ENCODE data around the gene COL23A1.
A peak's percentile ranks its signal among the peaks of the same experiment; 100 is the strongest.

Gene COL23A1

GRCh38 chr5:178232124-178232919, 357.9 kb downstream of the COL23A1 start, which contains the start of gene PHYKPL:
Gene PHYKPL (minus strand): TSS chr5:178232802. CDS start chr5:178232550, 252 bp downstream.
- Histone ChIP-seq H3K4me2 (ENCODE audit: low read depth, low read length) (peak within 1 kb of the TSS; percentile 93), H3K9me2 (replicated peaks; ENCODE audit: insufficient read depth, low read length) (no peaks in the 10 kb centered on the region), H3K79me2 (ENCODE audit: low read length) (peaks cover 27% of the 10 kb centered on the region), H3K4me1 (ENCODE audit: low read length) (peaks cover 17% of the 10 kb centered on the region), H3K9me3 (replicated peaks; ENCODE audit: insufficient read depth, low read length) (no peaks in the 10 kb centered on the region), H3K36me3 (replicated peaks; ENCODE audit: insufficient read depth, low read length) (no peaks in the 10 kb centered on the region), H3K9ac (ENCODE audit: low read length) (peak within 1 kb of the TSS; percentile 86), H4K20me1 (ENCODE audit: insufficient read depth, low read length) (no peaks in the 10 kb centered on the region), H3K27ac (ENCODE audit: low read length) (peak within 1 kb of the TSS; percentile 40; the same call in 1 of the 2 replicates), H2AFZ (ENCODE audit: low read length) (peak within 1 kb of the TSS; percentile 96), H3F3A (ENCODE audit: insufficient read depth, low read length) (peaks cover 10% of the 10 kb centered on the region; the same call in 1 of the 2 replicates), H3K4me3 (ENCODE audit: low read length) (peak within 1 kb of the TSS; percentile 97), H3K27me3 (replicated peaks; ENCODE audit: insufficient read depth, low read length) (no peaks in the 10 kb centered on the region)
- TF ChIP-seq EZH2 (optimal IDR thresholded peaks at IDR 0.05; ENCODE audit: low read depth, low read length) (no peak), EZH2phosphoT487 (IDR thresholded peaks at IDR 0.05; ENCODE audit: low read length) (no peak)
- TF ChIP-seq, protein P1, sequence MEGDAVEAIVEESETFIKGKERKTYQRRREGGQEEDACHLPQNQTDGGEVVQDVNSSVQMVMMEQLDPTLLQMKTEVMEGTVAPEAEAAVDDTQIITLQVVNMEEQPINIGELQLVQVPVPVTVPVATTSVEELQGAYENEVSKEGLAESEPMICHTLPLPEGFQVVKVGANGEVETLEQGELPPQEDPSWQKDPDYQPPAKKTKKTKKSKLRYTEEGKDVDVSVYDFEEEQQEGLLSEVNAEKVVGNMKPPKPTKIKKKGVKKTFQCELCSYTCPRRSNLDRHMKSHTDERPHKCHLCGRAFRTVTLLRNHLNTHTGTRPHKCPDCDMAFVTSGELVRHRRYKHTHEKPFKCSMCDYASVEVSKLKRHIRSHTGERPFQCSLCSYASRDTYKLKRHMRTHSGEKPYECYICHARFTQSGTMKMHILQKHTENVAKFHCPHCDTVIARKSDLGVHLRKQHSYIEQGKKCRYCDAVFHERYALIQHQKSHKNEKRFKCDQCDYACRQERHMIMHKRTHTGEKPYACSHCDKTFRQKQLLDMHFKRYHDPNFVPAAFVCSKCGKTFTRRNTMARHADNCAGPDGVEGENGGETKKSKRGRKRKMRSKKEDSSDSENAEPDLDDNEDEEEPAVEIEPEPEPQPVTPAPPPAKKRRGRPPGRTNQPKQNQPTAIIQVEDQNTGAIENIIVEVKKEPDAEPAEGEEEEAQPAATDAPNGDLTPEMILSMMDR (IDR thresholded peaks at IDR 0.05; ENCODE audit: low read length), result no peak
- DNase-seq, result peak; percentile 69

- peak overlapping the region; percentile 86 for H3K9ac ChIP-seq (ENCODE audit: low read length)
- no peaks in the 10 kb centered on the region for H3K36me3 ChIP-seq (replicated peaks; ENCODE audit: insufficient read depth, low read length)
Observed at GRCh38 chr5:178231539-178232123, 358.6 kb downstream of the COL23A1 start.

GRCh38 chr5:178230879-178231538, 359.2 kb downstream of the COL23A1 start:
- Histone ChIP-seq H3K4me3 (ENCODE audit: low read length) (peak overlapping the region; percentile 97), H3K4me1 (ENCODE audit: low read length) (peaks cover 17% of the 10 kb centered on the region), H3K9me3 (replicated peaks; ENCODE audit: insufficient read depth, low read length) (no peaks in the 10 kb centered on the region), H3K9ac (ENCODE audit: low read length) (peak overlapping the region; percentile 86; the same call in 1 of the 2 replicates), H3K79me2 (ENCODE audit: low read length) (peaks cover 27% of the 10 kb centered on the region), H3K36me3 (replicated peaks; ENCODE audit: insufficient read depth, low read length) (no peaks in the 10 kb centered on the region), H3K9me2 (replicated peaks; ENCODE audit: insufficient read depth, low read length) (no peaks in the 10 kb centered on the region), H3K27ac (ENCODE audit: low read length) (no peak overlapping the region), H3F3A (ENCODE audit: insufficient read depth, low read length) (peaks cover 10% of the 10 kb centered on the region; the same call in 1 of the 2 replicates), H4K20me1 (ENCODE audit: insufficient read depth, low read length) (no peaks in the 10 kb centered on the region), H2AFZ (ENCODE audit: low read length) (no peak overlapping the region), H3K4me2 (ENCODE audit: low read depth, low read length) (peak overlapping the region; percentile 93), H3K27me3 (replicated peaks; ENCODE audit: insufficient read depth, low read length) (no peaks in the 10 kb centered on the region)
- no peak for DNase-seq
- TF ChIP-seq, protein P1 (IDR thresholded peaks at IDR 0.05; ENCODE audit: low read length), result no peak
- TF ChIP-seq EZH2 (optimal IDR thresholded peaks at IDR 0.05; ENCODE audit: low read depth, low read length), result no peak
- no peak for TF ChIP-seq EZH2phosphoT487 (IDR thresholded peaks at IDR 0.05; ENCODE audit: low read length)

More at GRCh38 chr5:178231539-178232123, 358.6 kb downstream of the COL23A1 start:
- peak overlapping the region; percentile 96 for H2AFZ ChIP-seq (ENCODE audit: low read length)
- peak overlapping the region; percentile 93 for H3K4me2 ChIP-seq (ENCODE audit: low read depth, low read length)
- H3F3A ChIP-seq (ENCODE audit: insufficient read depth, low read length), result peaks cover 10% of the 10 kb centered on the region; the same call in 1 of the 2 replicates
- H3K9me3 ChIP-seq (replicated peaks; ENCODE audit: insufficient read depth, low read length), result no peaks in the 10 kb centered on the region
- H4K20me1 ChIP-seq (ENCODE audit: insufficient read depth, low read length), result no peaks in the 10 kb centered on the region
- TF ChIP-seq, protein P1 (IDR thresholded peaks at IDR 0.05; ENCODE audit: low read length), result no peak
- TF ChIP-seq EZH2 (optimal IDR thresholded peaks at IDR 0.05; ENCODE audit: low read depth, low read length) (no peak), EZH2phosphoT487 (IDR thresholded peaks at IDR 0.05; ENCODE audit: low read length) (no peak)
- H3K27ac ChIP-seq (ENCODE audit: low read length), result peak overlapping the region; percentile 40; the same call in 1 of the 2 replicates
- no peaks in the 10 kb centered on the region for H3K27me3 ChIP-seq (replicated peaks; ENCODE audit: insufficient read depth, low read length)
- DNase-seq, result no peak
- H3K4me1 ChIP-seq (ENCODE audit: low read length), result peaks cover 17% of the 10 kb centered on the region
- peaks cover 27% of the 10 kb centered on the region for H3K79me2 ChIP-seq (ENCODE audit: low read length)
- no peaks in the 10 kb centered on the region for H3K9me2 ChIP-seq (replicated peaks; ENCODE audit: insufficient read depth, low read length)
- H3K4me3 ChIP-seq (ENCODE audit: low read length), result peak overlapping the region; percentile 97

Measured in MM.1S (cell line).